ENCODE measurements around the gene HAPSTR1.

- no peak for TF ChIP-seq USF1 (IDR thresholded peaks at IDR 0.05; ENCODE audit: borderline replicate concordance, low read depth)
- TF ChIP-seq CTCF (IDR thresholded peaks at IDR 0.05), result no peak
- TF ChIP-seq, protein P1, sequence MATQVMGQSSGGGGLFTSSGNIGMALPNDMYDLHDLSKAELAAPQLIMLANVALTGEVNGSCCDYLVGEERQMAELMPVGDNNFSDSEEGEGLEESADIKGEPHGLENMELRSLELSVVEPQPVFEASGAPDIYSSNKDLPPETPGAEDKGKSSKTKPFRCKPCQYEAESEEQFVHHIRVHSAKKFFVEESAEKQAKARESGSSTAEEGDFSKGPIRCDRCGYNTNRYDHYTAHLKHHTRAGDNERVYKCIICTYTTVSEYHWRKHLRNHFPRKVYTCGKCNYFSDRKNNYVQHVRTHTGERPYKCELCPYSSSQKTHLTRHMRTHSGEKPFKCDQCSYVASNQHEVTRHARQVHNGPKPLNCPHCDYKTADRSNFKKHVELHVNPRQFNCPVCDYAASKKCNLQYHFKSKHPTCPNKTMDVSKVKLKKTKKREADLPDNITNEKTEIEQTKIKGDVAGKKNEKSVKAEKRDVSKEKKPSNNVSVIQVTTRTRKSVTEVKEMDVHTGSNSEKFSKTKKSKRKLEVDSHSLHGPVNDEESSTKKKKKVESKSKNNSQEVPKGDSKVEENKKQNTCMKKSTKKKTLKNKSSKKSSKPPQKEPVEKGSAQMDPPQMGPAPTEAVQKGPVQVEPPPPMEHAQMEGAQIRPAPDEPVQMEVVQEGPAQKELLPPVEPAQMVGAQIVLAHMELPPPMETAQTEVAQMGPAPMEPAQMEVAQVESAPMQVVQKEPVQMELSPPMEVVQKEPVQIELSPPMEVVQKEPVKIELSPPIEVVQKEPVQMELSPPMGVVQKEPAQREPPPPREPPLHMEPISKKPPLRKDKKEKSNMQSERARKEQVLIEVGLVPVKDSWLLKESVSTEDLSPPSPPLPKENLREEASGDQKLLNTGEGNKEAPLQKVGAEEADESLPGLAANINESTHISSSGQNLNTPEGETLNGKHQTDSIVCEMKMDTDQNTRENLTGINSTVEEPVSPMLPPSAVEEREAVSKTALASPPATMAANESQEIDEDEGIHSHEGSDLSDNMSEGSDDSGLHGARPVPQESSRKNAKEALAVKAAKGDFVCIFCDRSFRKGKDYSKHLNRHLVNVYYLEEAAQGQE (IDR thresholded peaks at IDR 0.05; ENCODE audit: low read depth, low read length), result no peak
- TF ChIP-seq MEF2A (IDR thresholded peaks at IDR 0.05; ENCODE audit: borderline replicate concordance, low read depth), result no peak
Observed at GRCh38 chr16:9054460-9054859, 37.0 kb upstream of the HAPSTR1 start.
